Nephron (organoid): ENCODE results near the gene TMED7.
A peak's percentile ranks its signal among the peaks of the same experiment; 100 is the strongest.

Experiments
- H3K27ac Mint-ChIP-seq, 3 experiments: 2 replicates each; pipeline ENCODE4 v1.8.0; 2020; ENCODE audit warnings: mixed read lengths in 3 of 3, mild to moderate bottlenecking in 2 of 3, moderate library complexity in 1 of 3
- H3K27me3 Mint-ChIP-seq: 2 replicates; pipeline ENCODE4 v1.8.0; 2021; ENCODE audit warnings: low read depth, mild to moderate bottlenecking, moderate library complexity, mixed read lengths
- H3K36me3 Mint-ChIP-seq: 2 replicates; pipeline ENCODE4 v1.8.0; 2020; ENCODE audit warnings: low read depth, mixed read lengths
- H3K4me1 Mint-ChIP-seq: 2 replicates; pipeline ENCODE4 v1.8.0; 2020; ENCODE audit warnings: mixed read lengths
- H3K4me3 Mint-ChIP-seq, 3 experiments: 2 replicates each; pipeline ENCODE4 v1.8.0; 2020; ENCODE audit warnings: mild to moderate bottlenecking in 3 of 3, mixed read lengths in 3 of 3, moderate library complexity in 2 of 3
- H3K9me3 Mint-ChIP-seq: 2 replicates; pipeline ENCODE4 v1.8.0; 2020; ENCODE audit warnings: mixed read lengths
- TF ChIP-seq, protein P1 (sequence below), 3 experiments: fragments of 200-600 bp; sonication (generic); IDR thresholded peaks; one replicate each; pipeline ENCODE4 v1.5.0; 2021; ENCODE audit warnings: antibody characterized with exemption in 3 of 3; ENCODE audit not compliant: unreplicated experiment in 3 of 3

The TMED7 gene

DNA sequence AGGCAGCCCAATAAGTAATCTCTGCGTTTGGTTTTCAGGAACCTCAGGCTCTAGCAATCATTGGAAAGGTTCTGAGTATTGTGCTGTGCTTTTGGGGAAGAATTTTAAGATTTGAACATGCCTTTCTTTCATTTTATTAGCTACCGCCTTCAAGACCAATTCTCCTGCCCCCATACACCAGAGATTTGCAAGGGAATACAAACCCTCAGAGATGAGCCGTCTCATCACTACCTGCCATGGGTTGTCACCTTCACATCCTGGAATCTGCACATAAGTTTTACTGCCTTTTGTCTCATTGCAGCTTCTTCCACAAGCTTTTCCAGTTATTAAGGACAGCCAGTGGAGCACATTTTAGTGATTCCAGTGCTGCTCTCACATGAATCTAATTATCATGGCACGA is 11.7 kb upstream of the TMED7 start:
- TF ChIP-seq, protein P1, sequence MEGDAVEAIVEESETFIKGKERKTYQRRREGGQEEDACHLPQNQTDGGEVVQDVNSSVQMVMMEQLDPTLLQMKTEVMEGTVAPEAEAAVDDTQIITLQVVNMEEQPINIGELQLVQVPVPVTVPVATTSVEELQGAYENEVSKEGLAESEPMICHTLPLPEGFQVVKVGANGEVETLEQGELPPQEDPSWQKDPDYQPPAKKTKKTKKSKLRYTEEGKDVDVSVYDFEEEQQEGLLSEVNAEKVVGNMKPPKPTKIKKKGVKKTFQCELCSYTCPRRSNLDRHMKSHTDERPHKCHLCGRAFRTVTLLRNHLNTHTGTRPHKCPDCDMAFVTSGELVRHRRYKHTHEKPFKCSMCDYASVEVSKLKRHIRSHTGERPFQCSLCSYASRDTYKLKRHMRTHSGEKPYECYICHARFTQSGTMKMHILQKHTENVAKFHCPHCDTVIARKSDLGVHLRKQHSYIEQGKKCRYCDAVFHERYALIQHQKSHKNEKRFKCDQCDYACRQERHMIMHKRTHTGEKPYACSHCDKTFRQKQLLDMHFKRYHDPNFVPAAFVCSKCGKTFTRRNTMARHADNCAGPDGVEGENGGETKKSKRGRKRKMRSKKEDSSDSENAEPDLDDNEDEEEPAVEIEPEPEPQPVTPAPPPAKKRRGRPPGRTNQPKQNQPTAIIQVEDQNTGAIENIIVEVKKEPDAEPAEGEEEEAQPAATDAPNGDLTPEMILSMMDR (IDR thresholded peaks at IDR 0.05; ENCODE audit: unreplicated experiment in 3 of 3): no peak
- Mint-ChIP-seq H3K4me3 (no peak overlapping the region), H3K4me1 (peaks cover 7% of the 10 kb centered on the region), H3K9me3 (no peaks in the 10 kb centered on the region), H3K27me3 (peaks cover 4% of the 10 kb centered on the region), H3K36me3 (no peaks in the 10 kb centered on the region), H3K27ac (peak overlapping the region in 1 of 3 experiments; percentile 13)

DNA sequence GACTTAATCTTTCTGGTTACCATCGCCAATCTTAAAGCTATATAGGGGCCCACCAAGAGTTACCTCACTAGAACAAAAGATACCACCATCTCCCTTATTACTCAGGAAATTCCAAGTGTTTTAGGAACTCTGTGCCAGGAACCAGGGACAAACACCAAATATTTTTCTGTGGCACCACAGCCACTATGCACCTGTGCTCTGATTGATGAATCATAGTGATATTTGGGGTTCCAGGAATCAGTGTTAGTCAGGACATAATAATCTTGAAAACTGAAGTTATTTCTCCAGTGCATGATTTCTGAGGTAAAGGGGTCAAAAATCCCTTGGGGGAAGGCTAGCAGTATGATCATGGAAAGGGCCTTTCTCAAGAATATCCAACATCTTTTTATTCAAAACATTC is 10.2 kb upstream of the TMED7 start:
- Mint-ChIP-seq H3K36me3 (no peaks in the 10 kb centered on the region), H3K9me3 (no peaks in the 10 kb centered on the region), H3K4me3 (no peak overlapping the region), H3K4me1 (peaks cover 7% of the 10 kb centered on the region), H3K27ac (no peak overlapping the region), H3K27me3 (peaks cover 8% of the 10 kb centered on the region)
- TF ChIP-seq, protein P1 (IDR thresholded peaks at IDR 0.05; ENCODE audit: unreplicated experiment in 3 of 3): no peak

DNA sequence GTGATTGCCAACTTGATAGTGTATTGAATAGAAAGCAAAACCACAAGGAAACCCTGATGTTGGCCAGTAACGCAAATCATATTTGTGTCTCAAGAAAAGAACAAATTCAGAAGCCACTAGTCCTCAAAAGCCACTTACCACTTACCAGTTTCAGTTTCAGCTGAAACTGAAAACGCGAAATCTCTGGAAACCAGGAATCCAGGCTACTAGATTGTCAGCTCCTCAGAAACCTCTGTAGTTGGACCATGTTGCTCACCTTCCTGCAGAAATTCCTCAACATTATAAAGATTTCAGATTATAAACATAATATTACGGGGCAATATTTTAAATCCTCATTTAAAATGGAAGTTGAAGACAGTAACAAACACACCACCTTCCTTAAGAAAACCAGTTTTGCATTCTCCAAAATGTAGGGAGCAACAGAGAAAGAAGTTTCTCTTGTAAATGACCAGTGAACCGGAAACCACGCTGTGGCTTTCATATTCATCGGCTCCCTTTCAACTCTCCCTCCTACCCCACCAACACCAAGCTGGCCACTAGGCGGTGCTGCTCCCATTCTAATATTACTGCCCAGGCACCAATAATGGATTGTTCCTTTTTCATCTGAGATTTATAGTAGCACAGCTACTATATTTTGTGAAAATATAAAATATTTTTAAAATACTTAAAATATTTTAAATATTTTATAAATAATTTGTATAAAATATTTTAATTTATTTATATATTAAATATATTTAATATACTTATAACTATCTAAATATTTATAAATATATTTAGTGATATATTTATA is 8.7 kb upstream of the TMED7 start:
- Mint-ChIP-seq H3K4me3 (peak overlapping the region; percentile 57 to 82 (median 78)), H3K9me3 (no peaks in the 10 kb centered on the region), H3K27me3 (peaks cover 4% of the 10 kb centered on the region), H3K27ac (peak overlapping the region; percentile 43 to 90 (median 85)), H3K36me3 (no peaks in the 10 kb centered on the region), H3K4me1 (peaks cover 7% of the 10 kb centered on the region)
- TF ChIP-seq, protein P1 (IDR thresholded peaks at IDR 0.05; ENCODE audit: unreplicated experiment in 3 of 3): peak; percentile 87 to 95 (median 89)

DNA sequence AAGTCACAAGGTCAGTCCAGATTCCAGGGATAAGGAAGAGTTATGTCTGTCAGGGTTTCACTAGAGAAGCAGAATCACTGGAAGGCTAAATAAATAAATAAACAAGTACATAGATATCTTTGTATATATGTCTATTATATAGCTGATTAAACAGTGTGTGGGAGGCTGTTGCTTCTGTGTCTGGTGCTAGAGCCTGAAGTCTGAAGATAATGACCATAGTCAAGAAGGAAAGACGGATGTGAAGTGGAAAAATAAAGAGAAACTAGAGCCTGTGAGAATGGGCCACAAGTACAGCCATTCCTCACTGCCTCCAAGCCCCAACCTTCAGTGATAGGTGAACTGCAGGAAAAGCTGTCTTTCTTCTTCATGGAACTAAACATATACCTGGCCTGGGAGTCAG is 4.1 kb upstream of the TMED7 start:
- TF ChIP-seq, protein P1 (IDR thresholded peaks at IDR 0.05; ENCODE audit: unreplicated experiment in 3 of 3): no peak
- Mint-ChIP-seq H3K36me3 (no peaks in the 10 kb centered on the region), H3K27me3 (peaks cover 4% of the 10 kb centered on the region), H3K9me3 (no peaks in the 10 kb centered on the region), H3K27ac (no peak overlapping the region), H3K4me1 (peaks cover 12% of the 10 kb centered on the region), H3K4me3 (no peak overlapping the region)

DNA sequence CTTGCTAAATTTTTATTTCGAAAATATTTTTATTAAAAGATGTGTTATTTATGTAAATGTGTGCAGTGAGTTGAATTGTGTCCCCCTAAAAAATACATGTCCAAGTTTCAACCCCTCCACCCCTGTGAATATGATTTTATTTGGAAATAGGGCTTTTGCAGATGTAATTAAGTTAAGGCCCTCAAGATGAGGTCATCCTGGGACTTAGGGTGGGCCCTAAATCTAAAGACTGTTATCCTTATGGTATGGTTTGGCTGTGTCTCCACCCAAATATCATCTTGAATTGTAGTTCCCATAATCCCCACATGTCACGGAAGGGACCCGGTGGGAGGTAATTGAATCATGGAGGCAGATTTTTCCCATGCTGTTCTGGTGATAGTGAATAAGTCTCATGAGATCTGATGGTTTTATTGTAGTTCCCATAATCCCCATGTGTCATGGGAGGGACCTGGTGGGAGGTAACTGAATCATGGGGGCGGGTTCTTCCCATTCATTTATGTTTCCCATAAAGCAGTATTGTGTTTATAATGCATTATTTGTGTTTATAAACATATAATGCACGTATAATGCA is 1.5 kb upstream of the TMED7 start:
- peaks cover 4% of the 10 kb centered on the region for H3K36me3 Mint-ChIP-seq
- peak overlapping the region; percentile 58 to 73 (median 64) for H3K4me3 Mint-ChIP-seq
- H3K9me3 Mint-ChIP-seq: no peaks in the 10 kb centered on the region

More for the DNA sequence above, 1.5 kb upstream of the TMED7 start:
- TF ChIP-seq, protein P1 (IDR thresholded peaks at IDR 0.05; ENCODE audit: unreplicated experiment in 3 of 3): no peak
- peaks cover 12% of the 10 kb centered on the region for H3K4me1 Mint-ChIP-seq
- H3K27me3 Mint-ChIP-seq: peaks cover 4% of the 10 kb centered on the region
- H3K27ac Mint-ChIP-seq: peak overlapping the region in 2 of 3 experiments; percentile 25 to 43
